SK-N-SH (cell line): ENCODE measurements around the gene FZD2.

Source experiments
- CTCF ChIP-seq: fragments of 200-600 bp; sonication (generic); IDR thresholded peaks from 2 replicates; pipeline ENCODE4 v1.6.1; 2017; ENCODE audit warnings: antibody characterized with exemption, mild to moderate bottlenecking, moderate library complexity
- MEF2A ChIP-seq: IDR thresholded peaks from 2 replicates; pipeline ENCODE4 v1.4.0; 2012; ENCODE audit warnings: low read depth, borderline replicate concordance
- SIN3A ChIP-seq: IDR thresholded peaks from 2 replicates; pipeline ENCODE4 v1.6.1; 2012; ENCODE audit warnings: low read depth, mild to moderate bottlenecking, low read length, moderate library complexity, borderline replicate concordance

DNA sequence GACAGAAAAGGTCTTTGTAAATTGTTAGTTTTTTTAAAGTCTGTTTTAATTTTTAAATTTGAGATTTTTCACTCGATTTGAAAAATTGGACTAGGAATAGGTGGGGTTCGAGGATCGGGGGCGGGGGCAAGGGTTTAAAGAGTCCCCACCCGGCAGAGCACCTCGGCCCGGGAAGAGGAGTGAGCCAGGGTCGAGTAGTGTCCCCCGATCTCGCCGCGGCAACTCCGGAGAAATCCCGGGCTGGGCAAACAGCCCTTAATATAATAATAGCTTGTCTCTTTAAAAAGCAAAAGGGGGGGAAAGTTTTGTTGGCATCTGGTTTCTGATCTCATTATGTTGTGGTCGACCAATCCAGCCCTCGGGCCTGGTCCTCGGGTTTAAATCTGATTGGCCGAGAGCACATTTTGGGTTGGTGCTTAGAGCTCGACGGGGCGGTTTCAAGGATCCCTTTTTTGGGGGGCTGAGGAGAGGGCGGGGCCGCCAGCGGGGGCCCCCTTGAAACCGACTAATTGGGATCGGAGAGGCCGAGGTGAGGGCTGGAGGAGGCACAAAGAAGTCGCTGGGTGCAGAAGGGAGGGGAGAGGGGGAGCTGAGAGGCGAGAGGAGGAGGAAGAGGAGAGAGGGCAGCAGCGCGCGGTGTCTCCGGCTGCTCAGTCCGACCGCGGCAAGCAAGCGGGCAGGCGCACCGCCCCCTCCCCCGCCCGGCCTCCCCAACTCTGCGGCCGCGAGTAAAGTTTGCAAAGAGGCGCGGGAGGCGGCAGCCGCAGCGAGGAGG lies at the start of gene FZD2:
- no peak for TF ChIP-seq SIN3A
- no peak; the same call in 1 of the 2 replicates for TF ChIP-seq MEF2A
- TF ChIP-seq CTCF = no peak
